GM12864 (cell line): Measurements from ENCODE around the gene TMEM37.

Experiments used
- DNase-seq: peaks from one replicate; pipeline ENCODE4 v3.0.0-alpha.2; 2011; ENCODE audit warnings: low read depth
- H3K4me3 ChIP-seq: 2 replicates; pipeline ENCODE4 v1.5.1; 2011; ENCODE audit warnings: mild to moderate bottlenecking, low read depth, low read length, control low read depth
- TF ChIP-seq, protein P1 (sequence below): IDR thresholded peaks from 2 replicates; pipeline ENCODE4 v1.5.1; 2011; ENCODE audit warnings: low read depth, mild to moderate bottlenecking, moderate library complexity, low read length, control low read depth, inconsistent platforms; ENCODE audit errors: missing control alignments

The TMEM37 gene

DNA sequence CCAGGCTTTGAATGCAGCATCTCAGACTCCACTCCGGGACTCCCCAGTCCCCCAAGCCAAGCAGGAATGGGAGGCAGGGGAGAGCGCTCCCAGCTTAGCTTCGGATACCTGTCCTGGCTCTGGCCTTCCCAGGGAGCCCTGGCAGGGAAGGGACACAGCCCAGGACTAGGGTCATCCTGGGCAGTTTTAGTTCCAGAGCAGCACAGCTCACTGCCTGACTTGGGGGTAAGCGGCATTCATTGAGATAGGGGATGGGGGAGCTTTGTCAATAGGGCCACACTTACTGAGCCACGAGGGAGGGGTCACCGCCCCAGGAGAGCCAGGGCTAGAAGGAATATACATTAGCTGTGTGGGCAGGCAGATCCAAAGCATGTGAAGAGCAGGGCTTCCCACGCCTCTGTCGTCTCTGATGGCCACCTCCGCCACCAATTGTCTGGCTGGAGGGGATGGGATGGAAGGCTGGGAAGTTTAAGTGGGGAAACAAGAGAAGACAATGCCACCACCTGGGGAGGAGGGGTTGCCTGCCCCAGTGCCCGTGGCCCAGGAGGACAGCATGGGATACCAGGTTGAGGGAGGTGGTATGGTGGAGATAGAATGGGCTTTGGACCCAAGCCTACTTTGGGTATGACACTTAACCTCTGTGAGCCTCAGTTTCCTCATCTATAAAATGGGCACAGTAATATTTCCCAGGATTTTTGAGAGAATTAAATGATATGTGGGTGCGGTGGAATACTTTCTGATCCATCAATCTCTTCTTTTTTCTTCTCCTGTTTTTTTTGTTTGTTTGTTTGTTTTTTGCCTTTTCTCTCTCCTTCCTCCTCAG, 52.5 kb downstream of the TMEM37 start:
- TF ChIP-seq, protein P1, sequence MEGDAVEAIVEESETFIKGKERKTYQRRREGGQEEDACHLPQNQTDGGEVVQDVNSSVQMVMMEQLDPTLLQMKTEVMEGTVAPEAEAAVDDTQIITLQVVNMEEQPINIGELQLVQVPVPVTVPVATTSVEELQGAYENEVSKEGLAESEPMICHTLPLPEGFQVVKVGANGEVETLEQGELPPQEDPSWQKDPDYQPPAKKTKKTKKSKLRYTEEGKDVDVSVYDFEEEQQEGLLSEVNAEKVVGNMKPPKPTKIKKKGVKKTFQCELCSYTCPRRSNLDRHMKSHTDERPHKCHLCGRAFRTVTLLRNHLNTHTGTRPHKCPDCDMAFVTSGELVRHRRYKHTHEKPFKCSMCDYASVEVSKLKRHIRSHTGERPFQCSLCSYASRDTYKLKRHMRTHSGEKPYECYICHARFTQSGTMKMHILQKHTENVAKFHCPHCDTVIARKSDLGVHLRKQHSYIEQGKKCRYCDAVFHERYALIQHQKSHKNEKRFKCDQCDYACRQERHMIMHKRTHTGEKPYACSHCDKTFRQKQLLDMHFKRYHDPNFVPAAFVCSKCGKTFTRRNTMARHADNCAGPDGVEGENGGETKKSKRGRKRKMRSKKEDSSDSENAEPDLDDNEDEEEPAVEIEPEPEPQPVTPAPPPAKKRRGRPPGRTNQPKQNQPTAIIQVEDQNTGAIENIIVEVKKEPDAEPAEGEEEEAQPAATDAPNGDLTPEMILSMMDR = no peak

GRCh38 chr2:119484834-119485233, 53.2 kb downstream of the TMEM37 start:
- DNase-seq = no peak
- H3K4me3 ChIP-seq = no peak overlapping the region
- TF ChIP-seq, protein P1 = no peak

More for the DNA sequence above, 52.5 kb downstream of the TMEM37 start:
- no peak overlapping the region for H3K4me3 ChIP-seq
- DNase-seq = no peak

GRCh38 chr2:119485336-119486110, 53.9 kb downstream of the TMEM37 start:
- DNase-seq = no peak
- TF ChIP-seq, protein P1 = no peak
- no peak overlapping the region for H3K4me3 ChIP-seq

DNA sequence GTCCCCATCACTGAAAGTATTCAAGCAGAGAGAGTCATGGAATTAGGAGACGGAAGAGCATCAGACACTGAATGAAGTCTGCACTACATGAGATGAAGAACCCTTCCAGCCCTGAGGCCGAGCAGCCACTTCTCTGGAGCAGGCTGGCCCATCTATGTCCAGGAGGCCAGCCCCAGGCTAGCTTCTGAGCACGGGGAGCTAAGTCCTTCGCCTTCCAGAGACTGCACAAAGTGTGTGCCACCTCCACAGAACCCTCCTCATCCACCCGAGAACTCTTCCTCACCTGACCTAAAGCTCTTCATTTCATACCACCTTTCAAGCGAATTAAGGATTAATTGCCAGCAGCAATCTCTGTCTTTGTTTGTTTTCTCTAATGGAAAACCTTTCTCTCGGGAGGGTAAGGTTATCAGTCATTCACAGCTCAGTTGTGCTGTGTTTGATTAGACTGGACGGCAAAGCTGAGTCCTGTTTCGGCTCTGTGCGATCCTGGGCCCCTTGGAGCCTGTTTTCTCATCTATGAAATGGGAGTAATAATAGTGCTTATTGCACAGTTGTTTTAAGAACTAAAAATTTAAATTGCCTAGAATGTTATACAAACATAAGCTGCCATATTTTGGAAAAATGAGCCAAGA, 54.7 kb downstream of the TMEM37 start:
- no peak for DNase-seq
- H3K4me3 ChIP-seq = no peak overlapping the region
- TF ChIP-seq, protein P1 = no peak

- H3K4me3 ChIP-seq = no peak overlapping the region
- DNase-seq = no peak
- TF ChIP-seq, protein P1 = no peak
These were observed 55.2 kb downstream of the TMEM37 start for GRCh38 chr2:119486886-119487285.

- TF ChIP-seq, protein P1 = no peak
- DNase-seq = no peak
- H3K4me3 ChIP-seq = no peak overlapping the region
These were observed 56.0 kb downstream of the TMEM37 start for GRCh38 chr2:119487434-119488244.
